Endothelial cell of umbilical vein (primary cell): ENCODE results near the gene DPP6. TPM values are rescaled to one million over a fixed set of nuclear protein-coding genes. Genes with fewer than 3 reads are reported as not detected.

Experiments used
- BruUV-seq: library from RNA; stranded (reverse); fragments of 400-500 nt; replicated peaks from 2 replicates; lab custom pipeline; 2021; lab: Mats Ljungman, UMichigan
- CTCF ChIA-PET: fragments of 300-600, 350-600 bp; sonication (Branson Sonifier 250); formaldehyde crosslinking; loops from one replicate; lab custom pipeline; 2021; ENCODE audit warnings: antibody characterized with exemption, inconsistent platforms; lab: Charles Lee
- POLR2A ChIA-PET: fragments of 300-600, 350-600 bp; sonication (Branson Sonifier 250); formaldehyde crosslinking; loops from one replicate; lab custom pipeline; 2021; ENCODE audit warnings: antibody characterized with exemption, inconsistent platforms; lab: Charles Lee
- DNase-seq: peaks from one replicate; pipeline ENCODE4 v3.0.0-alpha.2; 2011; ENCODE audit warnings: low read depth, low spot score
- FAIRE-seq: peaks from 2 replicates; lab custom pipeline; 2011; peaks lifted over from hg19 to GRCh38; lab: Jason Lieb, UNC
- H2AFZ ChIP-seq: 2 replicates; pipeline ENCODE4 v1.6.0; 2012; ENCODE audit warnings: low read depth, low read length, control low read depth, inconsistent platforms
- H3K27ac ChIP-seq: 2 replicates; pipeline ENCODE4 v1.5.1; 2011; ENCODE audit warnings: low read depth, mild to moderate bottlenecking, control low read depth, low read length, moderate library complexity; ENCODE audit not compliant: insufficient read depth
- H3K27me3 ChIP-seq, 2 experiments: 2 replicates each; pipeline versions ENCODE4 v1.6.0 to v1.6.1; 2011; ENCODE audit warnings: low read length in 2 of 2, mixed read lengths in 1 of 2; ENCODE audit not compliant: control insufficient read depth in 2 of 2, insufficient read depth in 2 of 2
- H3K36me3 ChIP-seq, 2 experiments: 2 replicates in 1 of 2; 3 replicates in 1 of 2; pipeline ENCODE4 v1.5.1; 2011; ENCODE audit warnings: low read length in 2 of 2, mild to moderate bottlenecking in 1 of 2, moderate library complexity in 1 of 2; ENCODE audit not compliant: control insufficient read depth in 2 of 2, insufficient read depth in 2 of 2; ENCODE audit errors: extremely low read depth in 1 of 2
- H3K4me1 ChIP-seq: 3 replicates; pipeline ENCODE4 v1.5.1; 2011; ENCODE audit warnings: mild to moderate bottlenecking, low read length; ENCODE audit not compliant: control insufficient read depth, insufficient read depth; ENCODE audit errors: extremely low read depth
- H3K4me2 ChIP-seq: 2 replicates; pipeline ENCODE4 v1.6.1; 2011; ENCODE audit warnings: low read length, control low read depth, mixed read lengths; ENCODE audit not compliant: insufficient read depth
- H3K4me3 ChIP-seq, 3 experiments: fragments of 200-600 bp in 1 of 3; sonication (generic), shearing (Covaris generic) in 1 of 3; replicated peaks in 1 of 3; 2 replicates each; pipeline ENCODE4 v1.5.1; 2011 to 2016; ENCODE audit warnings: control low read depth in 3 of 3, low read length in 3 of 3, mild to moderate bottlenecking in 2 of 3, inconsistent platforms in 1 of 3, low read depth in 1 of 3, moderate library complexity in 1 of 3; ENCODE audit not compliant: insufficient read depth in 1 of 3
- H3K79me2 ChIP-seq: 2 replicates; pipeline ENCODE4 v1.6.0; 2012; ENCODE audit warnings: low read length, inconsistent platforms; ENCODE audit not compliant: control insufficient read depth, insufficient read depth
- H3K9ac ChIP-seq: replicated peaks from 2 replicates; pipeline ENCODE3; 2011; ENCODE audit warnings: low read length, control low read depth; ENCODE audit not compliant: insufficient read depth; ENCODE audit errors: extremely low read depth
- H3K9me1 ChIP-seq: replicated peaks from 3 replicates; pipeline ENCODE4 v1.6.0; 2011; ENCODE audit warnings: mild to moderate bottlenecking, low read length; ENCODE audit not compliant: control insufficient read depth, insufficient read depth; ENCODE audit errors: extremely low read depth
- H3K9me3 ChIP-seq: replicated peaks from 2 replicates; pipeline ENCODE4 v1.5.1; 2012; ENCODE audit warnings: low read length, inconsistent platforms; ENCODE audit not compliant: control insufficient read depth, insufficient read depth
- H4K20me1 ChIP-seq: replicated peaks from 2 replicates; pipeline ENCODE3; 2011; ENCODE audit warnings: mild to moderate bottlenecking, low read length; ENCODE audit not compliant: control insufficient read depth, insufficient read depth; ENCODE audit errors: extremely low read depth
- CTCF ChIP-seq, 2 donors: IDR thresholded peaks; 1 replicate in 1 of 2; 2 replicates in 1 of 2; pipeline ENCODE4 v1.5.1; 2011; ENCODE audit warnings: low read length in 2 of 2, mild to moderate bottlenecking in 2 of 2, moderate library complexity in 2 of 2, control low read depth in 1 of 2, inconsistent platforms in 1 of 2, low read depth in 1 of 2; ENCODE audit not compliant: insufficient read depth in 1 of 2; ENCODE audit errors: extremely low read depth in 1 of 2
- EZH2 ChIP-seq: IDR thresholded peaks from 2 replicates; pipeline ENCODE4 v1.6.1; 2012; ENCODE audit warnings: borderline replicate concordance, low read depth, mild to moderate bottlenecking, moderate library complexity, low read length, inconsistent platforms; ENCODE audit not compliant: severe bottlenecking
- FOS ChIP-seq: IDR thresholded peaks from 2 replicates; pipeline ENCODE4 v1.6.1; 2011; ENCODE audit warnings: mild to moderate bottlenecking, low read length, moderate library complexity, borderline replicate concordance; ENCODE audit not compliant: insufficient read depth
- GATA2 ChIP-seq: IDR thresholded peaks from 2 replicates; pipeline ENCODE4 v1.7.0; 2011; ENCODE audit warnings: low read depth, mild to moderate bottlenecking, moderate library complexity, mixed read lengths, low read length; ENCODE audit not compliant: insufficient read length, insufficient read depth
- JUN ChIP-seq: IDR thresholded peaks from 2 replicates; pipeline ENCODE4 v1.6.1; 2011; ENCODE audit warnings: borderline replicate concordance, low read depth; ENCODE audit not compliant: insufficient read length, insufficient read depth
- MAX ChIP-seq: IDR thresholded peaks from 2 replicates; pipeline ENCODE4 v1.6.1; 2011; ENCODE audit not compliant: insufficient read depth, insufficient read length
- MYC ChIP-seq: IDR thresholded peaks from one replicate; pipeline ENCODE4 v1.6.1; 2011; ENCODE audit warnings: mild to moderate bottlenecking, low read depth, low read length
- POLR2A ChIP-seq: IDR thresholded peaks from 2 replicates; pipeline ENCODE4 v1.6.1; 2012; ENCODE audit warnings: low read depth, mild to moderate bottlenecking, control low read depth, low read length
- POLR2AphosphoS5 ChIP-seq: IDR thresholded peaks from 2 replicates; pipeline ENCODE4 v1.6.1; 2012; ENCODE audit warnings: low read depth, mild to moderate bottlenecking, control low read depth, low read length, moderate library complexity; ENCODE audit not compliant: insufficient read depth
- dilution Hi-C: fragments of 300-500 bp; cut with MboI; formaldehyde crosslinking; loops from one replicate; pipeline ENCODE4 v1.15.0; 2019; ENCODE audit warnings: low sequenced_read_pairs; ENCODE audit not compliant: extremely low pct_ligation_motif_present
- intact Hi-C: fragments of 100-400 bp; cut with micrococcal nuclease; formaldehyde crosslinking; loops from one replicate; pipeline ENCODE4 v1.10.0; 2022
- polyA plus RNA-seq, 4 experiments: library from polyadenylated mRNA; depleted of rRNA in 3 of 4; stranded (reverse) in 3 of 4; unstranded in 1 of 4; fragments of >200 nt; gene quantifications; 2 replicates each; pipeline versions ENCODE4 v1.2.1 to v1.2.3, GENCODE V29; 2011 to 2012; ENCODE audit warnings: missing spikeins in 1 of 4
- total RNA-seq: library from RNA; stranded (reverse); gene quantifications from 2 replicates; pipeline ENCODE4 v1.2.3, GENCODE V29; 2021

Gene DPP6
- total and polyA plus RNA-seq, 2 donors (not counting 3 experiments of a cell fraction or from before 2014, with no cell fraction given) = not detected

- H3K4me1 ChIP-seq = no peaks in the 10 kb centered on the region
- DNase-seq (no peak), FAIRE-seq (no peak)
- peaks cover 5% of the 10 kb centered on the region for H3K9me3 ChIP-seq
- H3K9ac ChIP-seq = no peak overlapping the region
- ChIA-PET CTCF (no interaction called here), POLR2A (no interaction called here)
- H3K4me3 ChIP-seq = no peak overlapping the region
- no peaks in the 10 kb centered on the region for H3K79me2 ChIP-seq
- H4K20me1 ChIP-seq = no peaks in the 10 kb centered on the region
- H3K27ac ChIP-seq = no peak overlapping the region
- no peaks in the 10 kb centered on the region for H3K36me3 ChIP-seq
- TF ChIP-seq FOS (no peak), MYC (no peak), EZH2 (no peak), CTCF (IDR thresholded peaks at IDR 0.05; ENCODE audit: extremely low read depth in 1 of 2, insufficient read depth in 1 of 2, low read depth in 1 of 2, low read length in 2 of 2) (no peak), GATA2 (no peak), POLR2AphosphoS5 (no peak), MAX (no peak), JUN (no peak), POLR2A (no peak)
- no peaks in the 10 kb centered on the region for H3K9me1 ChIP-seq
- intact Hi-C loops (no loop called here), dilution Hi-C loops (no loop called here)
- H2AFZ ChIP-seq = no peak overlapping the region
- BruUV-seq = no TSS peak
- no peaks in the 10 kb centered on the region for H3K27me3 ChIP-seq
- H3K4me2 ChIP-seq = no peak overlapping the region
These were observed 581.4 kb downstream of the DPP6 start for GRCh38 chr7:154633641-154634040.
